Measurements from ENCODE around the gene LRRIQ4.

DNA sequence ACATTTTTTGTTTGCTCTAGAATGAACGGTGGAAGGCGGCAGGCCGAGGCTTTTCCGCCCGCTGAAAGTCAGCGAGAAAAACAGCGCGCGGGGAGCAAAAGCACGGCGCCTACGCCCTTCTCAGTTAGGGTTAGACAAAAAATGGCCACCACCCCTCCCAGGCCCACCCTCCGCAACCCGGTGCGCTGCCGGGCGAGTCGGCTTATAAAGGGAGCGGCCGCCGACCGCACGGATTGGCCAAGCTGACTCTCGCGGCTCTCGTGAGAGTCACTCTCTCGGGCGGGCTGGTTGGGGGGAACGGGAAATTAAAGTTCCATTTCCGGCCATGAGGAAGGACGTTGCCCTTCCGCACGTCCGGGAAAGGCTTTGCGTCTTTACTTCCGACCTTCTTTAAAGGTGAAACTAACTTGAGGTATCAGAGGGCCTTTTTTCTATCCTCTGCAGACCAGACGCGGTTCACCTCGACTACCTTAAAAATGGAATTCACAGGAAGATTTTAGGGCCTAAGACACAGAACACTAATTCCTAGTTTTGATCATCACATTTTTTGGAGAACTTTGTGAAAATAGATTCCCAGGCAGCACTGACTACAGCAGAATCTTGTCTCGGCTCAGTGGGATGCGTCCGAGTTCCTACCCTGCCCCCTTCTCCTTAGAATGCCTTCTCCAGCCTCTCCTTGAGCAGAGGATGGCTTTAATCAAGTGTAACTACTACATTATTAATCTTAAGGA lies 47.6 kb upstream of the LRRIQ4 start, which contains the start of gene TERC:
- TF ChIP-seq, protein P1, sequence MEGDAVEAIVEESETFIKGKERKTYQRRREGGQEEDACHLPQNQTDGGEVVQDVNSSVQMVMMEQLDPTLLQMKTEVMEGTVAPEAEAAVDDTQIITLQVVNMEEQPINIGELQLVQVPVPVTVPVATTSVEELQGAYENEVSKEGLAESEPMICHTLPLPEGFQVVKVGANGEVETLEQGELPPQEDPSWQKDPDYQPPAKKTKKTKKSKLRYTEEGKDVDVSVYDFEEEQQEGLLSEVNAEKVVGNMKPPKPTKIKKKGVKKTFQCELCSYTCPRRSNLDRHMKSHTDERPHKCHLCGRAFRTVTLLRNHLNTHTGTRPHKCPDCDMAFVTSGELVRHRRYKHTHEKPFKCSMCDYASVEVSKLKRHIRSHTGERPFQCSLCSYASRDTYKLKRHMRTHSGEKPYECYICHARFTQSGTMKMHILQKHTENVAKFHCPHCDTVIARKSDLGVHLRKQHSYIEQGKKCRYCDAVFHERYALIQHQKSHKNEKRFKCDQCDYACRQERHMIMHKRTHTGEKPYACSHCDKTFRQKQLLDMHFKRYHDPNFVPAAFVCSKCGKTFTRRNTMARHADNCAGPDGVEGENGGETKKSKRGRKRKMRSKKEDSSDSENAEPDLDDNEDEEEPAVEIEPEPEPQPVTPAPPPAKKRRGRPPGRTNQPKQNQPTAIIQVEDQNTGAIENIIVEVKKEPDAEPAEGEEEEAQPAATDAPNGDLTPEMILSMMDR (IDR thresholded peaks at IDR 0.05; ENCODE audit: low read depth, low read length, poor library complexity, severe bottlenecking) = no peak
- TF ChIP-seq EZH2phosphoT487 (IDR thresholded peaks at IDR 0.05; ENCODE audit: borderline replicate concordance, low read length) = no peak

All from DOHH2 (cell line).